ENCODE results near the gene CDK16. TPM values are rescaled to one million over a fixed set of nuclear protein-coding genes. Genes with fewer than 3 reads are reported as not detected.

Gene CDK16
- total RNA-seq, 1 donor from 2014 or later: 59.2 TPM

GRCh38 chrX:47226071-47226470 lies 7.6 kb downstream of the CDK16 start:
- ATAC-seq: no peak
- no peak for DNase-seq
- intact Hi-C loops (cut with DNase I): no loop called here
- H3K4me3 ChIP-seq: no peak overlapping the region
- no peaks in the 10 kb centered on the region for H3K9me3 ChIP-seq
- TF ChIP-seq, protein P1, sequence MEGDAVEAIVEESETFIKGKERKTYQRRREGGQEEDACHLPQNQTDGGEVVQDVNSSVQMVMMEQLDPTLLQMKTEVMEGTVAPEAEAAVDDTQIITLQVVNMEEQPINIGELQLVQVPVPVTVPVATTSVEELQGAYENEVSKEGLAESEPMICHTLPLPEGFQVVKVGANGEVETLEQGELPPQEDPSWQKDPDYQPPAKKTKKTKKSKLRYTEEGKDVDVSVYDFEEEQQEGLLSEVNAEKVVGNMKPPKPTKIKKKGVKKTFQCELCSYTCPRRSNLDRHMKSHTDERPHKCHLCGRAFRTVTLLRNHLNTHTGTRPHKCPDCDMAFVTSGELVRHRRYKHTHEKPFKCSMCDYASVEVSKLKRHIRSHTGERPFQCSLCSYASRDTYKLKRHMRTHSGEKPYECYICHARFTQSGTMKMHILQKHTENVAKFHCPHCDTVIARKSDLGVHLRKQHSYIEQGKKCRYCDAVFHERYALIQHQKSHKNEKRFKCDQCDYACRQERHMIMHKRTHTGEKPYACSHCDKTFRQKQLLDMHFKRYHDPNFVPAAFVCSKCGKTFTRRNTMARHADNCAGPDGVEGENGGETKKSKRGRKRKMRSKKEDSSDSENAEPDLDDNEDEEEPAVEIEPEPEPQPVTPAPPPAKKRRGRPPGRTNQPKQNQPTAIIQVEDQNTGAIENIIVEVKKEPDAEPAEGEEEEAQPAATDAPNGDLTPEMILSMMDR (IDR thresholded peaks at IDR 0.05): no peak
- peaks cover 57% of the 10 kb centered on the region for H3K36me3 ChIP-seq
- H3K27ac ChIP-seq: no peak overlapping the region
- H3K27me3 ChIP-seq (ENCODE audit: low read depth): no peaks in the 10 kb centered on the region
- H3K4me1 ChIP-seq: peaks cover under 1% of the 10 kb centered on the region

DNA sequence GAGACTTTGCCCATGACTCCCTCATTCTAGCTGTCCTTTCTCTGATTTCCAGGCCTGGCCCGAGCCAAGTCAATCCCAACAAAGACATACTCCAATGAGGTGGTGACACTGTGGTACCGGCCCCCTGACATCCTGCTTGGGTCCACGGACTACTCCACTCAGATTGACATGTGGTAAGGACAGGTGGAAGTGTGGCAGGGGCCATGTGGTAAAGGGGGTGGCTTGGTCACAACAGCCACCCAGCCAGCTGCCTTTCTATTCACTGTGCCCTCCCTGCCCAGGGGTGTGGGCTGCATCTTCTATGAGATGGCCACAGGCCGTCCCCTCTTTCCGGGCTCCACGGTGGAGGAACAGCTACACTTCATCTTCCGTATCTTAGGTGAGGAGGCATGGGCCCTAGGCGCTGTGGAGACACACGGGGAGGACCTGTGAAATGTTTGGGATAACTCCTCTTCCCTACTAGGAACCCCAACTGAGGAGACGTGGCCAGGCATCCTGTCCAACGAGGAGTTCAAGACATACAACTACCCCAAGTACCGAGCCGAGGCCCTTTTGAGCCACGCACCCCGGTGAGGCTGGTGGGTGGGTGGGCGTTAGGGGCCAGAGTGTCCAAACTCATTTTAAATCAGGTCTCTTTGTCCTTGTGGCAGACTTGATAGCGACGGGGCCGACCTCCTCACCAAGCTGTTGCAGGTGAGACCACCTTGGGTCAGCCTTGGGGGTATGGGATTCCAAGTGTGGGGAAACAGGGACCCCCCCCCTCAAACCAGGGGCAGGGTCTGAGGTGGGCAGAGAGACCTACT lies 8.3 kb downstream of the CDK16 start:
- intact Hi-C loops (cut with DNase I): no loop called here
- Histone ChIP-seq H3K27ac (no peak overlapping the region), H3K9me3 (no peaks in the 10 kb centered on the region), H3K4me3 (no peak overlapping the region), H3K4me1 (no peaks in the 10 kb centered on the region), H3K36me3 (peaks cover 57% of the 10 kb centered on the region), H3K27me3 (ENCODE audit: low read depth) (no peaks in the 10 kb centered on the region)
- DNase-seq (no peak), ATAC-seq (no peak)
- TF ChIP-seq, protein P1 (IDR thresholded peaks at IDR 0.05): no peak

GRCh38 chrX:47227334-47227583 lies 8.8 kb downstream of the CDK16 start:
- no peaks in the 10 kb centered on the region for H3K9me3 ChIP-seq
- no peak for DNase-seq
- H3K27ac ChIP-seq: no peak overlapping the region
- intact Hi-C loops (cut with DNase I): no loop called here
- TF ChIP-seq, protein P1 (IDR thresholded peaks at IDR 0.05): no peak
- no peaks in the 10 kb centered on the region for H3K27me3 ChIP-seq (ENCODE audit: low read depth)
- H3K36me3 ChIP-seq: peaks cover 57% of the 10 kb centered on the region
- H3K4me1 ChIP-seq: peaks cover 4% of the 10 kb centered on the region
- H3K4me3 ChIP-seq: no peak overlapping the region
- ATAC-seq: no peak

DNA sequence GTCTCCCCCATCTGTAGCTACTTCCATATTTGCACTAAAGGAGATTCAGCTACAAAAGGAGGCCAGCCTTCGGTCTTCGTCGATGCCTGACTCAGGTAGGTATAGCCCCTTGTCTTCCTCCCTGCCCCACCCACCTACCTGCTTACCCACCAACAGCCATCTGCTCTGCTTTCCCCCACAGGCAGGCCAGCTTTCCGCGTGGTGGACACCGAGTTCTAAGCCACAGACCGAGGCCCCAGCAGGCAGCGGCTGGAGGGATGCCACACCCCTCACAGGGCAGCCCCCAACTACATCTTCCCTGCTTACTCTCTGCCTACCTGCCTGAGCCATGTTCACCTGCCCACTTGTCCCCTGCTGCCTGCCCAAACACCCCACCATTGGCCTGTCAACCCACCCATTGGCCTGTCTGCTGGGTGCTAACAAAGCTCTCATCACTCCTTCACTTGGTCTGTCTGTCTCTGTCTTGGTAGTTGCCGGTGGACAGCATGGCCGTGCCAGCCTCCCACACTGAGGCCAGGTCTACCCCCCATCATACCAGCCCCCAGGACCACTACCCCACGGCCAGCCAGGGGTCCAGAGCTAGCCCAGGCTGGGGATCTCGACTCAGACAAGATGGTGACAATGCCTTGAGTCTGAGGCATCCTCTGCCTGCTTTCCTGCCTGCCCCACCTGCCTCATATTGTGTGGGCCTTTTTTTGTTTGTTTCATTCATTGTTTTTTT lies 10.2 kb downstream of the CDK16 start:
- Histone ChIP-seq H3K36me3 (peaks cover 50% of the 10 kb centered on the region), H3K27ac (no peak overlapping the region), H3K4me1 (peaks cover 8% of the 10 kb centered on the region), H3K9me3 (no peaks in the 10 kb centered on the region), H3K4me3 (no peak overlapping the region), H3K27me3 (ENCODE audit: low read depth) (no peaks in the 10 kb centered on the region)
- DNase-seq: no peak
- no peak for ATAC-seq
- intact Hi-C loops (cut with DNase I): no loop called here
- TF ChIP-seq, protein P1 (IDR thresholded peaks at IDR 0.05): no peak

DNA sequence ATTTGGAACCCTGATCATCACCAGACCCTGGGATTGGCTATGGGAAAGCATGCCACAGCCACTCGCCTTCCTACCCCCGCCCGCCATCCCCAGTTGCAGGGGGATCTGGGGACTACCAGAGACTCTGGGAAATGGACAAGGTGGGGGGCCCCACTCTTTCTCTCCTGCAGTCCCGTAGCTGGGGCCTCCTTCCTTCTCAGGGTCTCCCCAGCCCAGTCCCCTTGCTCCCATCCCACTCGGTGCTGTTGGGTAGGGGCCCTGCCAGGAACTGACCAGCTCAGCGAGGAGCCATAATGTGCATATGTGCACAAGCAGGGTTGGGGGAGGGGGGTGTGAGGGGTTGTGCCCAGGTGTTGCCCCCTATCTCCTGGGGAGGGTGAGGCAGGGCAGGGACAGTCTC lies 10.9 kb downstream of the CDK16 start:
- TF ChIP-seq, protein P1 (IDR thresholded peaks at IDR 0.05): no peak
- intact Hi-C loops (cut with DNase I): no loop called here
- DNase-seq (no peak), ATAC-seq (no peak)
- Histone ChIP-seq H3K9me3 (no peaks in the 10 kb centered on the region), H3K36me3 (peaks cover 43% of the 10 kb centered on the region), H3K4me3 (no peak overlapping the region), H3K27ac (no peak overlapping the region), H3K27me3 (ENCODE audit: low read depth) (no peaks in the 10 kb centered on the region), H3K4me1 (peaks cover 8% of the 10 kb centered on the region)
